UCSD-AML1 (cell line): Measurements from ENCODE around the gene SLC25A4.

Experiments used
- DNase-seq: peaks from one replicate; lab custom pipeline; 2025; ENCODE audit not compliant: unreplicated experiment; lab: John Stamatoyannopoulos, UW

The SLC25A4 gene

GRCh38 chr4:185119927-185120630 lies 23.0 kb upstream of the SLC25A4 start:
- DNase-seq: no peak

GRCh38 chr4:185120631-185120946 lies 22.5 kb upstream of the SLC25A4 start:
- DNase-seq: no peak

GRCh38 chr4:185122681-185123345 lies 20.3 kb upstream of the SLC25A4 start:
- no peak for DNase-seq

- DNase-seq: no peak
Measured at GRCh38 chr4:185124006-185124405, 19.1 kb upstream of the SLC25A4 start.

GRCh38 chr4:185127021-185127925 lies 15.8 kb upstream of the SLC25A4 start:
- no peak for DNase-seq

GRCh38 chr4:185128272-185129119 lies 14.6 kb upstream of the SLC25A4 start:
- no peak for DNase-seq

- no peak for DNase-seq
Measured at GRCh38 chr4:185134307-185134869, 8.7 kb upstream of the SLC25A4 start.

GRCh38 chr4:185137233-185137925 lies 5.7 kb upstream of the SLC25A4 start:
- no peak for DNase-seq

- no peak for DNase-seq
Measured at GRCh38 chr4:185138161-185138560, 4.9 kb upstream of the SLC25A4 start.

GRCh38 chr4:185139736-185140135 lies 3.3 kb upstream of the SLC25A4 start:
- DNase-seq: no peak

GRCh38 chr4:185141777-185142176 lies 1.3 kb upstream of the SLC25A4 start:
- DNase-seq: no peak

GRCh38 chr4:185142564-185142911 lies 528 bp upstream of the SLC25A4 start:
- DNase-seq: no peak

GRCh38 chr4:185143601-185143969 lies 519 bp downstream of the SLC25A4 start:
- DNase-seq: no peak

- no peak for DNase-seq
Measured at GRCh38 chr4:185144601-185145240, 1.7 kb downstream of the SLC25A4 start.

- no peak for DNase-seq
Measured at GRCh38 chr4:185145572-185145971, 2.5 kb downstream of the SLC25A4 start.

- no peak for DNase-seq
Measured at GRCh38 chr4:185149392-185149791, 6.3 kb downstream of the SLC25A4 start.

- DNase-seq: no peak
Measured at GRCh38 chr4:185151296-185151695, 8.2 kb downstream of the SLC25A4 start.

- DNase-seq: no peak
Measured at GRCh38 chr4:185165605-185166063, 22.6 kb downstream of the SLC25A4 start.

GRCh38 chr4:185167234-185167633 lies 24.2 kb downstream of the SLC25A4 start:
- no peak for DNase-seq
